HG02870 (cell line): Measurements from ENCODE around the gene EPHA4.
A peak's percentile ranks its signal among the peaks of the same experiment; 100 is the strongest.

ENCODE experiments used
- ATAC-seq: cut with Tn5 transposase; IDR thresholded peaks from one replicate; pipeline ENCODE4 v1.9.1; 2021; ENCODE audit warnings: mild to moderate bottlenecking, moderate library complexity; ENCODE audit not compliant: unreplicated experiment

Gene EPHA4

DNA sequence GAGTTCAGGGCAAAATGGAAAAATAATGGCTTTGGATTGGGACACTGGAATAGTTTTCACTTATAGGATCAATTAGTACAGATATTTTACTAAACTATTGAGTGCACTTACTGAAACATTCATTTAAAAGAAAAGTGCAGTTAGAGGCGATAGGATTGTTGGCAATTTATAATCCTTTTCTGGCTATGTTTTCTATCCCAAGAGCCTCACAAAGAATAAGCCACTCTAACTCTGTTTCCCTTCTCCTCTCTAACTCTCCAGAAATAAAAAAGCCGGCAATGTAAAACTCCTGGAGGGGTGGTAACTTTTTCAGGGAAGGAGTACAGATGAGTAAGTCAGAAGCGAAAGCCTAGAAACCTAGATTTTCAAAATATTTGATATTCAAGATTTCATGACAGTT, 91.3 kb downstream of the EPHA4 start:
- ATAC-seq, result no peak

DNA sequence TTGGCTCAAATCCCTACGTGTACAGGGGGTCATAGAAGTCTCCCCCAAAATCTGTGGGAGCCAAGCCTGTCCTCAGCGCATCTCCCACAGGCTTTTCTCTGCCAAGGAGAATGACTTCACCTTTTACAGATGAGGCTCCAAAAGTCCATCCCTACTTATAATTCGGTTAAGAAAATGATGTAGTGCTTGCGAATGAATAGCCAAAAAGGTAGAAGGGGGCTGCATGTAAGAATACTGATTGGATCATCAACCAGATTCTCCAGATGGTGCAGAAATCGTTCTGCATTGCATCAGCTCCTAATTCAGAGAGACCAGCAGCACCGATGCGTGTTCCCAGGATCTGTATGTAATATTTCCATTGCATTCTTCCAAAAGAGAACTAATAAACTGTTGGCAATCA, 91.9 kb downstream of the EPHA4 start:
- ATAC-seq, result no peak

DNA sequence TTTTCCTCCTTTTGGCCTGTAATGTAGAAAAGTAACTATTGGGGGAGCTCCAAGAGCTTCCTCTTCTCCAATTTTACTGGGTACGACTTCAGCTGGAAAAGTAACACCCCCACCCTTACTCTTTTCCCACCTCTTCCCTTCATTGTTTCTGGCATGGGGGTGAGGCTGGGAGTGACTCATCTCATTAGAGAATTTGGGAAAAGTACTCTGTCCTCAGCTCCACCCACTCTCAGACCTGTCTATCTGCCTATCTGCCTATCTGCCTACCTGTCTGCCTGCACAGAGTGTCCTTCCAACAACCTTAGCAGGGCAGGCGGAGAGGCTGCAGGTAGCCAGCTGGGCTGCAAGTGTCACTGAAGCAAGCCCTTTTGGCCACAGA, 93.6 kb downstream of the EPHA4 start:
- no peak for ATAC-seq

DNA sequence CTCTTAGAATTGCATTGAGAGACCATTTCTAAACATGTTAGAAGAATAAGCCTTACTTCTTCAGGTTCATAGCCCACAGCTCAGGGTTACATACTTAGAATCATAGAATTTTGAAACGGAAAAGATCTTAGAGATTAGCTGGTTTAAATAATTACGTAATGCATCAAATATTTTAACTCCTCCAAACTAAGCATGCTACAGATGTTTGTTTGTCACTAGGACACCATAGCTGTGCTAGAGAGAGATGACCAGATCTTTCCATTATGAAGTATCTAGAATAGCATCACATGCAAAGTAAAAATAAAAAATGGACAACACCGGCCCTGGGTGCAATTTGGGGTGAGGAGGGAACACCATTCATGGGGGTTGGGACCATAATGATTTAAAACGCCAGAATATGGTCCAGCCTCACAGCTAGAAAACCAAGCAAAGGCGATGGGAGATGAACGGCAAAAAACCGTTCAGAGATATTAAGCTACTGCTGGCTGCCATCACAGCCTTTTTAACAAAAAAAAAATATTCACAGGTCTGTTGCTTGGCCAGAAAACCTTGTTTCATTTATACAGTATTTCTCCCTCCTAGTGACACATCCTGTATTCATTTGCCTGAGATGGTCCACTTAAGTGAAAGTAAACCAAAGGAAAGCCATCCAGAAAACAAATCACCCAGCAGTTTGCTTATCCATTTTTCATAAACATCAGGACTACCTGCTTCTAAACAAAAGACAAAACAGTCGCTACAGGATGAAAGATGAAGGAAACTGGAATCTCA, 94.2 kb downstream of the EPHA4 start:
- ATAC-seq, result no peak

DNA sequence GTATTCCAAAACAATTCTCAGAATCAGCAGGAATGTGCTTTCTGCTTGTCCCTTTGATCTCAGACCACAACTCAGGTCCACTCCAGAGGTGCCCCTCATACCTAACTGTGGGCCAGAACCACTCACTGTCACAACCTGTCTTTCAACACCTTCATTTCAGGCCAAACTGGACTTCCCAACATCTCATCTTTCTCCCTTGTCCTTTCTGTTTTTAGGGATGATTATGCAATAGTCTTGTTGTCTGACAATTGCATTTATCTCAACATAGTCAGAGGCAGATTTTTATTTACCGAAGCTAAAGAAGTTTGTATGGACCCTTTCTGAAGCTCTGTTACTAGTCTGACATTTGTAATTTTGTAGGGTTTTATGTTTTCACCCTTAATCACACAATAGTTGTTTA, 95.9 kb downstream of the EPHA4 start:
- ATAC-seq, result no peak

DNA sequence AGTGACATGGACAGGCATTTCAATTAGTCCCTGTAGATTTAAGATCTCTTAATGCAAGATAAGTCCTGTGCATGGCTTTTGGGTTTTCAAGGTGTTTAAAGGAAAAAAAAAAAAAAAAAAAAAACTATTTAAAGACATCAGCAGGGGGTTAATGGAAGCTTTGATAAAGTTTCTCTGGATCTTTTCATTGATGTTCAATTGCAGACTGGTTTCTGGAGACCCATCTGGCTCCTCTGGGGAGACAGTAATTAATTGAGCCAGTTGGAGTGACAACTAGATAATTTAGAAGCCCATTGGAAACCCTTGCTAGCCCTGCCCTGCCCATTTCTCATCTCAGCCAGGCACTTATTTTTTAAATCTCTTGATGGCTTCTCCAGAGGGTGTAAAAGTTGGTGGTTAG, 98.7 kb downstream of the EPHA4 start:
- no peak for ATAC-seq

DNA sequence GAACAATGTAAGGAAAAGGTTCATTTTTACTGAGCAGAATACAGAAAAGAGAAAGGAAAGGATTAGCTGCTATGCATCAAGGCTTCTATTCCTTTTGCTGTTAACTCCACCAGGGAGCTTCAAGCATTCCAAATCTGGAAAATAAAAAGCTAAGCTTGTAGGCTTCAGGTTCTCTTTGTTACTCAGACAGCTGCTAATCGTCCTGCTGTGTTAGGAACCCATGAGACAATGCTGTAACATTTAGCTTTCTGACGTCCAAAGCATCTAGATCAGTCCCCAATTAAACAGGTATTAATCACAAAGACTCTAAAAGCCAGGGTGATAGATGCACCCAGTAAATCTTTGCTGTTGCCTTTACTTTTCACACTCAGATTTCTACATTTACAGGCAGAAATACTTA, 103.8 kb downstream of the EPHA4 start:
- no peak for ATAC-seq

DNA sequence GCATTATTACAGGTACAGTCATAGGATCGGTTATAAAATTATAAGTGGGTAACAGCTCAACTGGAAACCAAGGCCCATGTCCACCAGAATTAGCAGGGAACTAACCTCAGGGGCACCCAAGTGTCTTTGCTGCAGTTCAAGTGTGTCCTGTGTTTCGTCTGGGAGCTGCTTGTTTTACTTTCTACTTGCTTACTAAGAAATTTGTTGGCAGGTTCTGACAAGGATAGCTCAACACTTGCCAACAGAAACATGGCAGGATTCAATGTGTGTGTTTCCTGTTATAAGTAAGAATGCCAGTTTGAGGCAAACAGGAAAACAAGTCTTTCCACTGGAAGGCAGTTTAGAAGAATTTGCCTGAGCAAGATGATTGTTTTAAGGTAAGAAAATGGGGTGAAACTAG, 104.5 kb downstream of the EPHA4 start:
- no peak for ATAC-seq

DNA sequence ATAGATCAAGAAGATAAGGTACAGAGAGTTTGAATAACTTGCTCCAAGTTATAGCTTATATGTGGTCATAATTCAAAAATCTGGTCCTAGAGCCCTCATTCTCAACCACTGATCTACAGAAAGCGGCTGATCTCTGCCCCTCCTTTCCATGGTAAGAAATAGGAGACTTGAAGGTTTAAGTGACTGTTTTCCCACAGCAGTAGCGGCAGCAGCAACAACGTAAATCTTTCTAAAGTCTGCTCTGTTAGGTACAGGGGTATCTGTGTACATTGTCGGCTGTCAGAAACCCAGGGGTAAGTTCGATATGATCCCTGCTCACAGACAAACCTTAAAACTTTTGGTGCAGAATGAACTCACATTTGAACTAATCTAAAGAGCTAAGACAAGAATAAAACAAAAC, 105.4 kb downstream of the EPHA4 start:
- ATAC-seq, result no peak

DNA sequence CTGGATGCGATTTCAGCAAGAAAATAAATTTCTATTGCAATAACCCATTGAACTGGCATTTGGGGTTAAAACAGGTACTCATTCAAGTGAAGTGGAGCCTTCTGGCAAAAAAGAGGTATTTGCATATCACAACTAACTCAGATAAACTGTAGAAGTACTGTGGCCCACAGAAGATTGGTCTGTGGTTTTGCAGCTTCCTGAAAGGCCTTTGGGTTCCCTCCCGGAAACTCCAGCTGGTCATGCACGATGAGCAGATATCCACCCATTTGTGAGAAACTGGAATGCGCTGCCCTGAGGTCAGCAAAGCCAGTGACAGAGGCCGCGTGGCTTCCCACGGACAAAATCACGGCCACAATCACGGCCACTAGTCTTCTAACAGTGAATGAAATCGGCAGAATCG, 106.3 kb downstream of the EPHA4 start:
- ATAC-seq, result peak; percentile 66

DNA sequence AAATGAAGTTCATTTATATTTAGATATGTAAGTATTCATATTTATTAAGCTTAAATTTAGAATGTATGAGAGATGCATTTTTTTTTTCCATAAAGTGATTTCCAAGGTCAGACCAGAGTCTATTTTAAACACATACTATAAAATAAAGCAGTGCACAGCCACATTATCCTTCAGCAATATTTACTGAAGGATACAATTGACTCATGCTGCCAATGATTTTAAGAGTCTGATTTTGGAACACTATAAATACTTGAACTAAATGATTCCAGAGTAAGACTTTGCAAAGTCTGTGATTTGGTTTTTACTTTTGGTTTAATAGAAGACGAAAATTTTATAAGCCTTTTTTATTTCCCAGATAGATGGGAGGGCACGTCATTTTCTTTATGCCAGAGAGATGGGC, 107.1 kb downstream of the EPHA4 start:
- ATAC-seq, result no peak

DNA sequence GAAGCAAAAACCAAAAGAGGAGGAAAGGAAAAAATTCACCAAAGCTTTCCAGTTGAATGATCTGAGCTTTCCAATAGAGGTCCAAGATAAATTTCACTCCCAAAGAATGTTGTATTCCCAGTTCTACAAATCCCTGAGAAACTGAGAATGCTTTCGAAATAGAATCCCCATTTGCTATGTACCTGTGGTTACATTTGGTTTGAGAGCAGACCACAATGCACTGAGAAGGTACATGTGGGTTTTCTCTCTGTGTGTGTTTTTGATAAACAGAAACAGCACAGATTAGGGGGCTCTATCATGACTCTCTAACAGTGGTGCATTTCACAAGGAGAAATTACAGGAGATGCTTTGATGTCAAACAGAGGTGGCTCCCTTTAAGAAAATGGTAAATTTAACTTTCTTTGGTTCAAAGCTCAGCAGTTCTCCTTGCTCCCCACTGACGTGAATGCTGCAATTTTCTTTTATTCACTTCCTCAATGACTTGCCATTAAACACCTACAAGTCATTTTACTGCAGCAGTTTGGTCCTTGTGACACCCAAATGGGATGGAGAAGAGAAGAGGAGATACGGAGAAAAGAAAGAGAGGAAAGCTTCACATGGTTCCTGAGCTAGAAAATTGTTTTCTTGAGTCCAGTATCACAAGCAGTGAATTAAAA, 108.7 kb downstream of the EPHA4 start:
- no peak for ATAC-seq

DNA sequence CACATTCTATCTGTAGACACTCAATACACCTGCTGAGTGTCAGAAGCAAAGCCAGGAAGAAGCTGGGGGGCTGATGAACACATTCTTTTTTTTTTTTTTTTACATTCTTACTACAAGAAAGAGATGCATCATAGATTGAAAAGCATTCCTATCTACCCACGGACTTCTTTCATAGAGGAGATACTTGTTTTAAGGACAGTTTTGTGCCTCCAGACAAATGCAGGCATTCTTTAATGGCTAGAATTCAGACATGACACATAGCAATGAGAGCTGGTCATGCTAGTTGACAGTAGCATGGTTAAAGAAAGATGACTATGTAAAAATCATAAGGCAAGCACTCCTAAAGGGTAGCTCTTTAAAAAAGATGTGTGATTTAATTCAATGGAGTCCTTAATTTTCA, 110.2 kb downstream of the EPHA4 start:
- no peak for ATAC-seq

DNA sequence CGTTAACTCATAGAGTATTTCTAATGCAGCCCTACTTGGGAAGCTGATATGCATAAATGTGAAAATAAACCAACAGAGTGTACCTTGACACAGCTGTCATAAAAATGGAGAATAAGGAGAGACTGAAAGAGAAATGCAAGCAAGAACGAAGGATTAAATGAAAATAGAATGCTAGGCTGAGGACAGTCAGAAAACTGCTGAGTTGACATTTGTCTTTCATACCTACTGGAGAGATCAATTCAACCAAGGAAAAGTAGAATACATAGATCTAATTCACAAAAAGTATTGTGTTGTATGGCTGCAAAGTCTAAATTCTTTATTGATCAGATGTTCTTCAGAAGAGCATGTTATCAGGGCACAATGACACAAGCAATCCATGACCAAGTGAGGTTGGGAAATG, 112.0 kb downstream of the EPHA4 start:
- no peak for ATAC-seq

DNA sequence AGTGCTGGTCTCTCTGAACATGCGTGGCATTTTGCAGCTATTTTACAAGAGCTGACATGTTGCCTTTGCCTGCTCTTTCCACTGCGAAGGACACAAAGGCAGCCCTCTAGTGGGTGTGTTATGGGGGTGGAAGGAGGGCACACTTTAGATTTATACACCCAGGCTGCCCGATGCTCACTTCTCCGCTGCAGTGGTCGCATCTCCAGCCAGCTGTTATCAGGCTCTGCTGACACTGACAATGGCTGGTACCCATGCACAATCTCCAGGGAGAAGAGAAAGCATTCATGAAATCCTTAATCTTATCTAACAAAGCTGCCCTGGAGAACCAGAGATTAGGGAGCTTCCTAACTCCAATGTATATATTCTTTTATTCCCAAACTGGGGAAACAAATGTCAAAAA, 113.5 kb downstream of the EPHA4 start:
- no peak for ATAC-seq

DNA sequence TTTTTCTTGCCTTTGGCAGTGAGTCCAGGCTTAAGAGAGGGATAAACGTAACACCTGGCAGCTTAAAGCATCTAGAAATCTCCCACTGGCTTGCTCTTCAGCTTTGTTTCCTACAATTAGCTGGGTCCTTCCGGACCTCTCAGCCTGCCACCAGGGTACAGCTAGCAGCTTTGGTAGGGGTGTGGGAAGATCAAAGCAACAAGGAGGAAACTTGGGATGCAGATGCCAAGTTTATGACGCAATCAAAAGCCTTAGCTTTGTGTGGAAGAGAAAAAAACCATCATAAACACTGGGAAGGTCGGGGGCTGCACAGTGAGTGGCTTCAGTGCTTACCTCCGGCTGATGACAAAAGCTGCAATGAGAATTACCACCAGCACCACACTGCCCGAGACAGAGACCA, 116.9 kb downstream of the EPHA4 start:
- ATAC-seq, result no peak

DNA sequence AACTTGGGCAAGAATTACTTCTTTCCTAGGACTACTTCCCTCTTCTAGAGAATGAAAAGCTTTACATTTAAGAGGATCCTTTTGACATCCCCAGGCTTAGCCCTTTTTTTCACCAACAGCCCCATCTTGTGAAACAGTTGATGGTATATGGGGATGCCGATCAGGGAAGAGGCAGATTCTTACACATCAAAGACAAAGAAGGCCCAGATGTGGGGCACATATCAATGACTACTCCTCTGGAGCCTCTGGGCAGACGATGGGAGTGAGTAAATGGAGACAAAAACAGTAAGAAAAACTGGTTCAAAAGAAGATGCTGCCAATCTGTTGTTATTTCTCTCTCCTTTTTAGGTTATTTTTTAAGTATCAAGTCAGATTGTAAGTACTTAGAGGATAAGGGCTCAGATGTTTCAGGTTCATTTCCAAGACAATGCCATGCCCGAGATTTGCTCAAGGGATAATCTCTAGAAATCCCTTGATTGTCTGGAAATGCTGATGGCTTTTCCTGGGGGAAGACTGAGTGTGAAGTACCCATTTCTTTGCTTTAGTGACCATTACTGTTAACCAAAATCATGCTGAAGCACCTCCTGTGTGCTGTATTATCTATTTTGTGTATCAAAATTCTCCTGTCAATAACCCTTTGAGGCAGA, 117.5 kb downstream of the EPHA4 start:
- no peak for ATAC-seq

DNA sequence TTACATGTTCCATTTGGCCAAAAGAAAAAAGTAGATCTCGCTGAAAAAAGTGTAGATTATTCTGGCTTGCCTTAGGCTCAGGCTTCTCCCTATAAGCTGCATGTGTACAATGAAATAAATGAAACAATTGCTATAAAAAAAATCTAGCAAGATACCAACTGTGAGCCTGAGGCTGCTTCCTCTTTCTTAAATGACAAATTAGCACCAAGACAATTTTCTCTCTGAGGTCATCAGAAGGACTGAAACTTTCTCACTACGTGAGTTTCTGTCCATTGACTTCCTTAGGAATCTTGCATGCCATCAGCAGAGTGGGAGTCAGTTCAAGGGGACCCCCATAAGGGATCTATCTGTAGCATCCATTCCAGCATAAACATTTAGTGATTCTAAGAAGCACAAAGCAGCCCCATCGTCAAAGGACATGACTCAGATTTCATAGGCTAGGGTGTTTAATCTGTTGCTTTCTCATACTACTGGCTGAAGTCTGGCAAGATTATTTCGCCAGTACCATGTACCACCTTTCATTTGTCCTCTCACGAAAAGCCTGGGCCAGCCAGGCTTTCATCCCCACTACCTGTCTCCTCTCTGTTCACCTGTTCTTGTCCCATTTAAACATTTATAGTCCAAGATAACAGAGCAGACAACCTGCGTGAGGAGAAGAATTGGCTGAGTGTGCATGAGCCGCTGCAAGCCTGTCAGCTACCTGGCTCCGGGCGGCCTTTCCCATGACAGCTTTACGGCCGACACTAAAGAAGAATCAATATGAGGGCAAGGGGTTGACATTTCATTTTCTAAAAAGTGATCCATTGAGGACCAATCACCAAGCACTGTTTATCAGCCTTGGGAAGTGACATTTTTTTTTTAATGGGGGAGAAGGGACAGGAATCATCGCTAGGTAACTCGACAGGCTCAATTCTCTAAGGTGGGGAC, 120.0 kb downstream of the EPHA4 start:
- no peak for ATAC-seq

DNA sequence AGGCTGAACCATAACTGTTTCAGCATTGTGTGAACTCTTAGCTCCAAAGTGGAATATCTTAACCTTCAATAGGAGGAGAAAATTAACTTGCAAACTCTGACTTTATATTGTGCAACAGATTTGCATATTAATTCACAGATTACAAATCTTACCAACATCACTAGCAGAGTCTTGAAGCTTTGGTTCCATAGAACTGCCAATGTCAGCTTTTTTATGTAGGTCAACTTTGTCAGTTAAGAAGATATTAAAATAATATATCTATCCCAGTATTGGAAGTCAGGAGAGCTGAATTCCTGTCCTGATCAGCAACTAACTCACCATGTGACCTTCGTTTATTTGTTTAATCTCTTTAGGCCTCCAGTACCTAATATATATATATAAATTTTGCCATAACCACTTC, 121.8 kb downstream of the EPHA4 start:
- ATAC-seq, result no peak

DNA sequence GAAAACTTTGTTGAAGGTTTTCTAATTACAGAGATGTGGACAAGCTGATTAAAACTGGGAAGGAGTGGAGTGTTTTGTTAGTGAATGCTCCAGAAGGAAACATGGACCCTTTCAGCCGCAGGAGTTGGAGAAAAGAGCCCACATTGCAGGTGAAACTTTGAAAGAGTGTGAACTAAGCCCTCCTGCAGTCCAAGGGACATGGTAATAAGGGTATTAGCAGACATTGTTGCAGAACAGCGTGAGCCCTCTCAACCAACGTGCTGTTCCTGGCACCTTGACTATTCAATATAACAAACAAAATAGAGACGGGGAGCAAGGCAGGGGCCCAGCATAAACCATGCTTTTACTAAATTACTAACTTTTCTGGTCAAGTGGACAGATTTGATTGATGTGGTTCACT, 122.7 kb downstream of the EPHA4 start:
- ATAC-seq, result no peak

DNA sequence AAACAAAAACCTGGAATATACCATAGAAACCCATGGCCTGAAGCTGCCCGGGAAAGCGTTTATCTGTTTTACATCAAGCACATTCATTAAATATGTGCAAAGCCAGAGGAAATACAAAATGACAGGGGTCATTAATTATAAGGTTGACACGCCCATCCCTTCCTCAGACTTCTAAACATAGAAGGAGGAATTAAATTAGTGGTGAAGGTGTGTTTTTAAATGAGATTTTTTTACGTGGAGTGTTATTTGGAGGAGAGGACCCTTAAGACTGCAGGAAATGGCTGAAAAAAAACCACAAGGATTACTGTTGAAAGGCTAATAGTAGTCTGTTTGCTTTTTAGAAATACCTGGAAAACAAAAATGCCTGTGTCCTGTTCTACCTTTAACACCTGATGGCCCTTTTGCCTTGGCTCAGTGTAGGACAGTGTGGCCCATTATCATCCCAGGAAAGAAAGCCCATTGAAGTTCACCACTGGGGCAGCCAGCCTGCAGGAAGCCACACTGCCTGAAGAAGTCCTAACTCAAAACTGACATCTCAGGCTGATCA, 123.2 kb downstream of the EPHA4 start:
- ATAC-seq, result no peak
